ENCODE results near the gene AP2S1.
"Not testable (repeated sequence)": the region's sequence is repeated elsewhere in the genome, so short reads cannot be mapped to it uniquely, and the experiment has no call there.

Gene AP2S1

DNA sequence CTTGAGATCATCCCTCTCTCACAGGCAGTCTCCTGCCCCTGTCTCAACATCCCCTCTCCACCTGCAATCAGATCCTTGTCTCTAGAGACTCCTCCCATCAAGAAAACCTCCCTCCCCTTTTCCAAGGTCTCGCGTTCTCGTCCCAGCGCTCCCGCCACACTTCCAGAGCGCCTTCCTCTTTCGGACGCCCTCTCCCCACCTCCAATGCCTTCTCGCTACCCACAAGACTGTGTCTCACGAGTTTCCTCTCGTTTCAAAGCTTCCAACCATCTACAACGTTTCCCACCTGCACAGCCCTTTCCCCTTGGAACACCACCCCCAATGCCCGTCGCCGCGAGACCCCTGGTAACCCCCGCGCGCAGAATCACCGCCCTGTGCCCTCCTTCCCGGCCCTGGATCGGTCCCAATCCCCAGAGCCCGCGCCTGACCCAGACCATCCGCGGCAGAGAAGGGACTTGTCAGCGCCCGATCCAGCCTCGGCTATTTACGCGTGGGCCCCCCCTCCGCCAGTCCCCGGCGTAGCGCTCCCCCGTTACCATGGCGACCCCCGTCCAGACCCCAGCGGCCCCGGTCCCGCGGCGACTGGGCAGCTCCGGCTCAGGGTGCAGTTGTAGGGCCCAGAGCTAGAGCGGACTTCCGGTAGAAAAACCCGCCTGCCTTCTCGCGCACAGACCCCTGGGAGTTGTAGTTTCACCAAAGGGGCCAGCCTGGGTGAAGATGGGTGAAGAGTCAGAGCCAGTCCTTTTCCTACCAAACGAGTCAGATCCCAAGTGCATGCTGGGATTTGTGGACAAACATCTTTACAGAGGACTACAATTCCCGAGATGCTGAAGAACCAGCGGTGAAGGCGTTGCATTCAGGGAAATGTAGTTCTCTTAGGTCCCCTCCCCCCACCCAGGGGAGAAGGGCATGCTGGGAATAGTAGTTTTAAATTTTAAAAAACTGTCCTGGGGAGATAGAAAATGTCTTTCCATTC is at the start of gene AP2S1:
Gene AP2S1, minus strand, starts transcription at position 619 of the 976 bp plus-strand sequence. Its CDS starts 80 bp downstream, at position 539.
- peak; percentile 99 for DNase-seq (ENCODE audit: low spot score)

- no peak for DNase-seq (ENCODE audit: low spot score)
These were observed 49.7 kb upstream of the AP2S1 start for GRCh38 chr19:46900341-46900740.

GRCh38 chr19:46898731-46899130 is 48.1 kb upstream of the AP2S1 start:
- DNase-seq (ENCODE audit: low spot score) = no peak

DNA sequence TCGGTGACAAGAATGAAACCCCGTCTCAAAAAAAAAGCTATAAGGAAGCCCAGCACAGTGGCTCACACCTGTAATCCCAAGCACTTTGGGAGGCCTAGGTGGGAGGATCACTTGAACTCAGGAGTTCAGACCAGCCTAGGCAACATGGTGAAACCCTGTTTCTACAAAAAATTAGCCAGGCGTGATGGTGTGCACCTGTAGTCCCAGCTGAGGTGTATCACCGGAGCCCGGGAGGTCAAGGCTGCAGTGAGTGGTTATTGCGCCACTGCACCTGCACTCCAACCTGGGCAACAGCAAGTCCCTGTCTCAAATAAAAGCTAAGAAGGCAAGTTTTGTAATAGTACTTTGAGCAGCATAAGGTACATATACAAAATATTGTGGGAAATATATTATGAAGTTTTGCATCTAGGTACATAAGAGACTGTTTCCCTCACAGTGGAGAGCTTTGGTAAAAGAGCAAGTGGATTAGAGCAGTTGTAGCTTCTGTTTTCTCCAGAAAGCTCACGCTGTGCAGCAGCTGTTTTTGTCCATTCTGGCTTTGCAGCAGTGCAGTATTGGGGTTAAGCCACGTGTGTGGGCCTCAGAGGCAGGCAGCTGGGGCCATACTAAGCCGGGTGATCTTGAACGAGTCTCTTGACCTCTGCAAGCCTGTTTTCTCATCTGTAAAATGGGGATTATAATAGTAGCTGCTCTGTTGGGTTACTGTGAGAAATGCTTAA is 45.6 kb upstream of the AP2S1 start:
- DNase-seq (ENCODE audit: low spot score) = peak; percentile 83

DNA sequence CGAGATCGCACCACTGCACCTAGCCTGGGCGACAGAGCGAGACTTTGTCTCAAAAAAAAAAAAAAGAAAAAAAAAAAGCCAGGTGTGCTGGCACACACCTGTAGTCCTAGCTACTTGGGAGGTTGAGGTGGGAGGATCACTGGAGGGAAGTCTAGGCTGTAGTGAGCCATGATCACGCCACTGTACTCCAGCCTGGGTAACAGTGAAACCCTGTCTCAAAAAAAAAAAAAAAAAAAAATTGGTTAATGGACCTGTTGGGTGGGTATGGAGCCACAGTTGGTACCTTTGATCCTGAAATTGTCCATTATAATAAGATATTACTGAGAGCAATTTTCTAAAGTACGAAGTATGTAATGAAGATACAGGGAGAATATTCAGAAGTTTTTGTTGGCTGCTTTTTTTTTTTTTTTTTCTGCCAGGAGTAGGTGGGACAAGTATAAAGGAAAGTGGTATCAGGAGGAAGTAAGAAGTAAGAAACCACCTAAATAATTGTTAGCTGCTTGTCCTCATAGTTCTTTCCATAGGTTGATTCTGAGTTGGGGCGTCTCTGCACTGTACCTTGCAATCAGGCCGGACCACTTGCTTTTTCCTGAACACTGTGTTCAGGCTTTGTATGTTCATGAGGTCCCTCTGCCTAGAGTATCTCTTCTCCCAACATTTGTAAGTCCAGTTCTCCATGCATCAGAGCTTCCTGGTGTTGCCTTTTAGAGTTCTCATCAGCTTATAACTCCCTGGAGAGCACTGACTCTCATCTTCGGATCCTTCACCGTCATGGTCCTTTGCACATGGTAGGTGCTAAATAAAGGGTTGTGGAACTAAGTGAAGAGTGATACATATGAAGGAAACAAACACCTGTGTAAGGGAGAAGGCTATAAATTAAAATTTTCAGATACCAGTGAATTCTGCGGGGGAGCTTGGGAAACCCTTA is 41.9 kb upstream of the AP2S1 start:
- DNase-seq (ENCODE audit: low spot score) = peak; percentile 70

- no peak for DNase-seq (ENCODE audit: low spot score)
These were observed 40.0 kb upstream of the AP2S1 start for GRCh38 chr19:46890423-46891170.

- DNase-seq (ENCODE audit: low spot score) = no peak
These were observed 36.7 kb upstream of the AP2S1 start for GRCh38 chr19:46887240-46887782.

DNA sequence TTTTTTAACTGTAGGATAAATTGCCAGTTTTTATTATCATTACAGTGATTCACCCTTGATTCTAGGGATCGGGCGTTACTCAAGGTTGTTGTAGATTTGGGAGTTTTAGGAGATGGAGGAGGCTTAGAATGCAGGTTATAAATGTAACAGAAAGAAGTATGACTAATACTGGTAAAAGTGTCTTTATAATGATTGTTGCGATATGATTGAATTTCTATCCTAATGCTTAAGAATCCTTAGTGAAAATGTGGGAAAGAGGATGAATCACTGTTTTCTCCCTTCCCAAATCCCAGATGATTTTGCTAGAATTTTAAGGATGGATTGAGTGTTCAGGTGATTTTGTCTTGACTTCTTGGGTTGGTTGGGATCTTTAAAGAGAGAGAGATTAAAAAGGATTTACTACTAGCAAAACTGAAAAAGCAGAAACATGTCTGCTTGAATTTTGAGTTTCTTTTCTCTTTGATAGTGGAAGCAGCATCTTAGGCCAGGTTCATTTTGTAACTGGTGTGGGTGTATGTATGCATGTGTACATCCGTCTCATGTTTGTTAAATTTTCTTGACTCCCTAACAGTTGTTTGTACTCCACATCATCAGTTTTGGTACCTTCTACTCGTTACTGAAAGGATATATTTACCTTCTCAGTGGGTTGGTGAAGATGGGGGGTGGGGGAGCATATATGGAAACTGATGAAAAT is 36.0 kb upstream of the AP2S1 start:
- DNase-seq (ENCODE audit: low spot score) = no peak

- no peak for DNase-seq (ENCODE audit: low spot score)
These were observed 34.8 kb upstream of the AP2S1 start for GRCh38 chr19:46885411-46885810.

DNA sequence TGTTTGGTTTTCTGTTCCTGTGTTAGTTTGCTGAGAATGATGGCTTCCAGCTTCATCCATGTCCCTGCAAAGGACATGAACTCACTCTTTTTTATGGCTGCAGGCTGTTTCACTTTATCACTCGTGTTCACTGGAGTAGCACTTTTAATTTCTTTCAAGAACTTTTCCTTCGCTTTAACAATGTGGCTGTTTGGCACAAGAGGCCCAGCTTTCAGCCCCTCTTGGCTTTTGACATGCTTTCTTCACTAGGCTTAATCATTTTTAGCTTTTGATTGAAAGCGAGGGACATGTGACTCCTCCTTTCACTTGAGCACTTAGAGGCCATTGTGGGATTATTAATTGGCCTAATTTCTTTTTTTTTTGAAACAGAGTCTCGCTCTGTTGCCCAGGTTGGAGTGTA is 32.1 kb upstream of the AP2S1 start:
- not testable (repeated sequence) for DNase-seq (ENCODE audit: low spot score)

- no peak for DNase-seq (ENCODE audit: low spot score)
These were observed 31.4 kb upstream of the AP2S1 start for GRCh38 chr19:46882034-46882433.

DNA sequence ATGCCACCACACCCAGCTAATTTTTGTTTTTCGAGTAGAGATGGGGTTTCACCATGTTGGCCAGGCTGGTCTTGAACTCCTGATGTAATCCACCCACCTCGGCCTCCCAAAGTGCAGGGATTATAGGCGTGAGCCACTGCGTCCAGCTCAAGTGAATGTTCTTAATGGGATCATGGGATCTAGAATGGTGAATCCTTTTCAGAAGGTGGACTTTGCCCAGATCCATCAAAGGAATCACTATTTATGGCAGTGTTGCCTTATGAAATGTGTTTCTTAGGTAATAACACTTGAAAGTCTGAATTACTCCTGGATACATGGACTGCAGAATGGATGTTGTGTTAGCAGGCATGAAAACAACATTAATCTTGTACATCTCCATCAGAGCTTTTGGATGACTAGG is 30.4 kb upstream of the AP2S1 start:
- DNase-seq (ENCODE audit: low spot score) = no peak

DNA sequence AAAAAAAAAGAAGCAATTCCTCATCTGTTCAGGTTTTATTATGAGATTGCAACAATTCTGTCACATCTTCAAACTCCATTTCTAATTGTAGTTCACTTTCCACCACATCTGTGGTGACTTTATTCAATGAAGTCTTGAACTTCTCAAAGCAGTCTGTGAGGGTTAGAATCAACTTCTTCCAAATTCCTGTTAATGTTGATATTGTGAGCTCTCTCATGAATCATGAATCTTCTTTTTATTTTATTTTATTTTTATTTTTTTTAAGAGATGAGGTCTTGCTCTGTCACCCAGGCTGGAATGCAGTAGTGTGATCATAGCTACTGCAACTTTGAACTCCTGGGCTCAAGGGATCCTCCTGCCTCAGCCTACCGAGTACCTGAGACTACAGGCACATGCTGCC is 29.8 kb upstream of the AP2S1 start:
- no peak for DNase-seq (ENCODE audit: low spot score)

GRCh38 chr19:46878613-46879375 is 28.1 kb upstream of the AP2S1 start:
- DNase-seq (ENCODE audit: low spot score) = no peak

GRCh38 chr19:46875657-46876056 is 25.0 kb upstream of the AP2S1 start:
- no peak for DNase-seq (ENCODE audit: low spot score)

- no peak for DNase-seq (ENCODE audit: low spot score)
These were observed 24.6 kb upstream of the AP2S1 start for GRCh38 chr19:46875234-46875633.

- no peak for DNase-seq (ENCODE audit: low spot score)
These were observed 22.3 kb upstream of the AP2S1 start for GRCh38 chr19:46872967-46873366.

GRCh38 chr19:46871173-46871572 is 20.5 kb upstream of the AP2S1 start:
- DNase-seq (ENCODE audit: low spot score) = not testable (repeated sequence)

DNA sequence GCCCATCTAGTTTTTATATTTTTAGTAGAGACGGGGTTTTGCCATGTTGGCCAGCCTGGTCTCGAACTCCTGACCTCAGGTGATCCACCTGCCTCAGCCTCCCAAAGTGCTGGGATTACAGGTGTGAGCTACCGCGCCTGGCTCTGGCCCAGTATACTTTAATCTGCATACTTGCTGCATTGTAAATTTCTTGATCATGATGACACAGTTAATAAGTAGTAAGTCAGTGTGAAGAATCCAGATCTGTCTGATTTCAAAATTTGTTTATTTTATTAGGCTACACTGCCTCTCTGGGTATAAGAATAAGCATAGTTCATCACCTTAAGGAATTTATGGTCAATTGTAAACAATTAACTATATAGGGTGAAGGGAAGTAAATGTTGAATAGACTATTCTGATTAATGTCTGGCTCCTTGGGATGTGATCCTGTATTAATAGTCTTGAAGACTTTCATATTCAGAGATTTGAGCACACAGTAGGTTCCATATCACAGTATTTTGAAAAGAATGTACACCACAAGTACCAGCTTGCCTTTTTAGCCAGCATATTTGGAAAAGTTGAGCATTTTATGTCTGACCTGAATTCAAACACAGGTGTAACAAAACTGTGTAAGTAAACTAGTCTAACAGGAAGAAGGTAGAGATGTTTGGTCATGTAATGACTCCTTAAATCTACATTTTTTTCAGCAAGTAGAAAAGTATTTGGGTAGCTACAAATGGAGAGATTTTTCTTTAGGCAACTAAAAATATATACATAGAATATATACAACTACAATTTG is 17.6 kb upstream of the AP2S1 start:
- DNase-seq (ENCODE audit: low spot score) = no peak
